Stimulated activated CD8-positive, alpha-beta memory T cell treated with anti-CD3 and anti-CD28 coated beads, Interleukin-7, amount 100 ng/mL, for 4 hours (primary cell): ENCODE data around the gene GRIN2B.

ENCODE experiments used
- DNase-seq, 2 donors: peaks; one replicate each; pipeline ENCODE4 v3.0.0-alpha.2; 2020; ENCODE audit warnings: low read depth in 2 of 2

Gene GRIN2B

GRCh38 chr12:13956060-13956590 lies 25.3 kb downstream of the GRIN2B start:
- no peak for DNase-seq

GRCh38 chr12:13952096-13952495 lies 29.3 kb downstream of the GRIN2B start:
- DNase-seq = no peak

GRCh38 chr12:13950502-13950901 lies 30.9 kb downstream of the GRIN2B start:
- no peak for DNase-seq

- no peak for DNase-seq
These were observed 32.8 kb downstream of the GRIN2B start for GRCh38 chr12:13948621-13949020.

GRCh38 chr12:13947276-13947946 lies 34.0 kb downstream of the GRIN2B start:
- DNase-seq = no peak

- no peak for DNase-seq
These were observed 35.8 kb downstream of the GRIN2B start for GRCh38 chr12:13945641-13946040.

GRCh38 chr12:13945236-13945635 lies 36.2 kb downstream of the GRIN2B start:
- DNase-seq = no peak

- no peak for DNase-seq
These were observed 38.6 kb downstream of the GRIN2B start for GRCh38 chr12:13942826-13943225.

- no peak for DNase-seq
These were observed 39.8 kb downstream of the GRIN2B start for GRCh38 chr12:13941258-13942249.

- DNase-seq = no peak
These were observed 41.0 kb downstream of the GRIN2B start for GRCh38 chr12:13940335-13940865.

- no peak for DNase-seq
These were observed 43.7 kb downstream of the GRIN2B start for GRCh38 chr12:13937735-13938134.

- no peak for DNase-seq
These were observed 46.2 kb downstream of the GRIN2B start for GRCh38 chr12:13935169-13935568.
